Fibroblast of skin of scalp (primary cell): Measurements from ENCODE around the gene ARPC1B.
"Not testable (repeated sequence)": the region's sequence is repeated elsewhere in the genome, so short reads cannot be mapped to it uniquely, and the experiment has no call there.

Experiments
- DNase-seq: peaks from one replicate; pipeline ENCODE4 v3.0.0-alpha.2; 2013

The ARPC1B gene

GRCh38 chr7:99368750-99369389 lies 5.7 kb upstream of the ARPC1B start:
- DNase-seq: no peak

- DNase-seq: no peak
Measured at GRCh38 chr7:99369767-99370391, 4.7 kb upstream of the ARPC1B start.

GRCh38 chr7:99371376-99371920 lies 3.1 kb upstream of the ARPC1B start:
- DNase-seq: no peak

- DNase-seq: peak; percentile 54
Measured at GRCh38 chr7:99372275-99373090, 2.0 kb upstream of the ARPC1B start.

GRCh38 chr7:99373091-99374066 lies 1.2 kb upstream of the ARPC1B start:
- DNase-seq: no peak

GRCh38 chr7:99375070-99375807 lies 709 bp downstream of the ARPC1B start:
- peak; percentile 71 for DNase-seq

- DNase-seq: peak; percentile 76
Measured at GRCh38 chr7:99379043-99379577, 4.6 kb downstream of the ARPC1B start.

GRCh38 chr7:99379693-99380031 lies 5.1 kb downstream of the ARPC1B start:
- DNase-seq: not testable (repeated sequence)

- peak; percentile 47 for DNase-seq
Measured at GRCh38 chr7:99380032-99380822, 5.7 kb downstream of the ARPC1B start.

GRCh38 chr7:99380823-99381663 lies 6.5 kb downstream of the ARPC1B start:
- DNase-seq: no peak

- no peak for DNase-seq
Measured at GRCh38 chr7:99381664-99382075, 7.1 kb downstream of the ARPC1B start.

GRCh38 chr7:99383203-99383602 lies 8.7 kb downstream of the ARPC1B start:
- no peak for DNase-seq

GRCh38 chr7:99383791-99384370 lies 9.4 kb downstream of the ARPC1B start:
- DNase-seq: no peak

GRCh38 chr7:99384523-99384922 lies 10.0 kb downstream of the ARPC1B start:
- DNase-seq: no peak

GRCh38 chr7:99385564-99385963 lies 11.0 kb downstream of the ARPC1B start:
- no peak for DNase-seq

- DNase-seq: peak; percentile 46
Measured at GRCh38 chr7:99386584-99387238, 12.2 kb downstream of the ARPC1B start.

- not testable (repeated sequence) for DNase-seq
Measured at GRCh38 chr7:99387239-99387635, 12.7 kb downstream of the ARPC1B start.

GRCh38 chr7:99387912-99388311 lies 13.4 kb downstream of the ARPC1B start:
- no peak for DNase-seq
